Endothelial cell of umbilical vein (primary cell): ENCODE data around the gene CYFIP1. TPM values are rescaled to one million over a fixed set of nuclear protein-coding genes. Genes with fewer than 3 reads are reported as not detected.

Experiments used
- BruUV-seq: library from RNA; stranded (reverse); fragments of 400-500 nt; replicated peaks from 2 replicates; lab custom pipeline; 2021; lab: Mats Ljungman, UMichigan
- CTCF ChIA-PET: fragments of 300-600, 350-600 bp; sonication (Branson Sonifier 250); formaldehyde crosslinking; loops from one replicate; lab custom pipeline; 2021; ENCODE audit warnings: antibody characterized with exemption, inconsistent platforms; lab: Charles Lee
- POLR2A ChIA-PET: fragments of 300-600, 350-600 bp; sonication (Branson Sonifier 250); formaldehyde crosslinking; loops from one replicate; lab custom pipeline; 2021; ENCODE audit warnings: antibody characterized with exemption, inconsistent platforms; lab: Charles Lee
- DNase-seq: peaks from one replicate; pipeline ENCODE4 v3.0.0-alpha.2; 2011; ENCODE audit warnings: low read depth, low spot score
- FAIRE-seq: peaks from 2 replicates; lab custom pipeline; 2011; peaks lifted over from hg19 to GRCh38; lab: Jason Lieb, UNC
- H2AFZ ChIP-seq: 2 replicates; pipeline ENCODE4 v1.6.0; 2012; ENCODE audit warnings: low read depth, low read length, control low read depth, inconsistent platforms
- H3K27ac ChIP-seq: 2 replicates; pipeline ENCODE4 v1.5.1; 2011; ENCODE audit warnings: low read depth, mild to moderate bottlenecking, control low read depth, low read length, moderate library complexity; ENCODE audit not compliant: insufficient read depth
- H3K27me3 ChIP-seq, 2 experiments: 2 replicates each; pipeline versions ENCODE4 v1.6.0 to v1.6.1; 2011; ENCODE audit warnings: low read length in 2 of 2, mixed read lengths in 1 of 2; ENCODE audit not compliant: control insufficient read depth in 2 of 2, insufficient read depth in 2 of 2
- H3K36me3 ChIP-seq, 2 experiments: 2 replicates in 1 of 2; 3 replicates in 1 of 2; pipeline ENCODE4 v1.5.1; 2011; ENCODE audit warnings: low read length in 2 of 2, mild to moderate bottlenecking in 1 of 2, moderate library complexity in 1 of 2; ENCODE audit not compliant: control insufficient read depth in 2 of 2, insufficient read depth in 2 of 2; ENCODE audit errors: extremely low read depth in 1 of 2
- H3K4me1 ChIP-seq: 3 replicates; pipeline ENCODE4 v1.5.1; 2011; ENCODE audit warnings: mild to moderate bottlenecking, low read length; ENCODE audit not compliant: control insufficient read depth, insufficient read depth; ENCODE audit errors: extremely low read depth
- H3K4me2 ChIP-seq: 2 replicates; pipeline ENCODE4 v1.6.1; 2011; ENCODE audit warnings: low read length, control low read depth, mixed read lengths; ENCODE audit not compliant: insufficient read depth
- H3K4me3 ChIP-seq, 3 experiments: fragments of 200-600 bp in 1 of 3; sonication (generic), shearing (Covaris generic) in 1 of 3; replicated peaks in 1 of 3; 2 replicates each; pipeline ENCODE4 v1.5.1; 2011 to 2016; ENCODE audit warnings: control low read depth in 3 of 3, low read length in 3 of 3, mild to moderate bottlenecking in 2 of 3, inconsistent platforms in 1 of 3, low read depth in 1 of 3, moderate library complexity in 1 of 3; ENCODE audit not compliant: insufficient read depth in 1 of 3
- H3K79me2 ChIP-seq: 2 replicates; pipeline ENCODE4 v1.6.0; 2012; ENCODE audit warnings: low read length, inconsistent platforms; ENCODE audit not compliant: control insufficient read depth, insufficient read depth
- H3K9ac ChIP-seq: replicated peaks from 2 replicates; pipeline ENCODE3; 2011; ENCODE audit warnings: low read length, control low read depth; ENCODE audit not compliant: insufficient read depth; ENCODE audit errors: extremely low read depth
- H3K9me1 ChIP-seq: replicated peaks from 3 replicates; pipeline ENCODE4 v1.6.0; 2011; ENCODE audit warnings: mild to moderate bottlenecking, low read length; ENCODE audit not compliant: control insufficient read depth, insufficient read depth; ENCODE audit errors: extremely low read depth
- H3K9me3 ChIP-seq: replicated peaks from 2 replicates; pipeline ENCODE4 v1.5.1; 2012; ENCODE audit warnings: low read length, inconsistent platforms; ENCODE audit not compliant: control insufficient read depth, insufficient read depth
- H4K20me1 ChIP-seq: replicated peaks from 2 replicates; pipeline ENCODE3; 2011; ENCODE audit warnings: mild to moderate bottlenecking, low read length; ENCODE audit not compliant: control insufficient read depth, insufficient read depth; ENCODE audit errors: extremely low read depth
- CTCF ChIP-seq, 2 donors: IDR thresholded peaks; 1 replicate in 1 of 2; 2 replicates in 1 of 2; pipeline ENCODE4 v1.5.1; 2011; ENCODE audit warnings: low read length in 2 of 2, mild to moderate bottlenecking in 2 of 2, moderate library complexity in 2 of 2, control low read depth in 1 of 2, inconsistent platforms in 1 of 2, low read depth in 1 of 2; ENCODE audit not compliant: insufficient read depth in 1 of 2; ENCODE audit errors: extremely low read depth in 1 of 2
- EZH2 ChIP-seq: IDR thresholded peaks from 2 replicates; pipeline ENCODE4 v1.6.1; 2012; ENCODE audit warnings: borderline replicate concordance, low read depth, mild to moderate bottlenecking, moderate library complexity, low read length, inconsistent platforms; ENCODE audit not compliant: severe bottlenecking
- FOS ChIP-seq: IDR thresholded peaks from 2 replicates; pipeline ENCODE4 v1.6.1; 2011; ENCODE audit warnings: mild to moderate bottlenecking, low read length, moderate library complexity, borderline replicate concordance; ENCODE audit not compliant: insufficient read depth
- GATA2 ChIP-seq: IDR thresholded peaks from 2 replicates; pipeline ENCODE4 v1.7.0; 2011; ENCODE audit warnings: low read depth, mild to moderate bottlenecking, moderate library complexity, mixed read lengths, low read length; ENCODE audit not compliant: insufficient read length, insufficient read depth
- JUN ChIP-seq: IDR thresholded peaks from 2 replicates; pipeline ENCODE4 v1.6.1; 2011; ENCODE audit warnings: borderline replicate concordance, low read depth; ENCODE audit not compliant: insufficient read length, insufficient read depth
- MAX ChIP-seq: IDR thresholded peaks from 2 replicates; pipeline ENCODE4 v1.6.1; 2011; ENCODE audit not compliant: insufficient read depth, insufficient read length
- MYC ChIP-seq: IDR thresholded peaks from one replicate; pipeline ENCODE4 v1.6.1; 2011; ENCODE audit warnings: mild to moderate bottlenecking, low read depth, low read length
- POLR2A ChIP-seq: IDR thresholded peaks from 2 replicates; pipeline ENCODE4 v1.6.1; 2012; ENCODE audit warnings: low read depth, mild to moderate bottlenecking, control low read depth, low read length
- POLR2AphosphoS5 ChIP-seq: IDR thresholded peaks from 2 replicates; pipeline ENCODE4 v1.6.1; 2012; ENCODE audit warnings: low read depth, mild to moderate bottlenecking, control low read depth, low read length, moderate library complexity; ENCODE audit not compliant: insufficient read depth
- dilution Hi-C: fragments of 300-500 bp; cut with MboI; formaldehyde crosslinking; loops from one replicate; pipeline ENCODE4 v1.15.0; 2019; ENCODE audit warnings: low sequenced_read_pairs; ENCODE audit not compliant: extremely low pct_ligation_motif_present
- intact Hi-C: fragments of 100-400 bp; cut with micrococcal nuclease; formaldehyde crosslinking; loops from one replicate; pipeline ENCODE4 v1.10.0; 2022
- polyA plus RNA-seq, 4 experiments: library from polyadenylated mRNA; depleted of rRNA in 3 of 4; stranded (reverse) in 3 of 4; unstranded in 1 of 4; fragments of >200 nt; gene quantifications; 2 replicates each; pipeline versions ENCODE4 v1.2.1 to v1.2.3, GENCODE V29; 2011 to 2012; ENCODE audit warnings: missing spikeins in 1 of 4
- total RNA-seq: library from RNA; stranded (reverse); gene quantifications from 2 replicates; pipeline ENCODE4 v1.2.3, GENCODE V29; 2021

Gene CYFIP1
- total and polyA plus RNA-seq, 2 donors (not counting 3 experiments of a cell fraction or from before 2014, with no cell fraction given): 81.4 to 158 TPM

GRCh38 chr15:22844421-22845288, 135.5 kb downstream of the CYFIP1 start:
- H3K9ac ChIP-seq: no peak overlapping the region
- H3K27ac ChIP-seq: no peak overlapping the region
- H3K4me2 ChIP-seq: no peak overlapping the region
- no peaks in the 10 kb centered on the region for H3K27me3 ChIP-seq
- intact Hi-C loops (no loop called here), dilution Hi-C loops (no loop called here)
- H4K20me1 ChIP-seq: peaks cover 4% of the 10 kb centered on the region
- no peaks in the 10 kb centered on the region for H3K9me1 ChIP-seq
- no peak overlapping the region for H2AFZ ChIP-seq
- peaks cover 5 to 7% of the 10 kb centered on the region in 2 experiments for H3K36me3 ChIP-seq
- TF ChIP-seq GATA2 (no peak), CTCF (IDR thresholded peaks at IDR 0.05; ENCODE audit: extremely low read depth in 1 of 2, insufficient read depth in 1 of 2, low read depth in 1 of 2, low read length in 2 of 2) (no peak), EZH2 (no peak), JUN (no peak), MAX (no peak), FOS (no peak), MYC (no peak), POLR2AphosphoS5 (no peak), POLR2A (no peak)
- peaks cover 93% of the 10 kb centered on the region for H3K79me2 ChIP-seq
- FAIRE-seq (no peak), DNase-seq (no peak)
- BruUV-seq: no TSS peak
- no peak overlapping the region for H3K4me3 ChIP-seq
- ChIA-PET CTCF (no interaction called here), POLR2A (no interaction called here)
- H3K9me3 ChIP-seq: no peaks in the 10 kb centered on the region
- peaks cover 12% of the 10 kb centered on the region for H3K4me1 ChIP-seq
